Upper lobe of left lung (tissue), 4 donors: ENCODE measurements around the gene MLLT3.

Source experiments
- CTCF ChIP-seq, 6 experiments: fragments of 450-650 bp in 4 of 6; fragments of 200-600 bp in 2 of 6; sonication (generic) in 2 of 6; IDR thresholded peaks; one replicate each; pipeline ENCODE4 v1.5.1; 2016 to 2019; ENCODE audit warnings: antibody characterized with exemption in 6 of 6
- POLR2A ChIP-seq, 4 donors: fragments of 450-650 bp; IDR thresholded peaks; one replicate each; pipeline ENCODE4 v1.5.1; 2016 to 2017; ENCODE audit warnings: antibody characterized with exemption in 4 of 4, mild to moderate bottlenecking in 2 of 4

GRCh38 chr9:20377790-20378189 is 244.5 kb downstream of the MLLT3 start:
- TF ChIP-seq POLR2A (IDR thresholded peaks at IDR 0.05) (no peak), CTCF (IDR thresholded peaks at IDR 0.05) (no peak)
